ENCODE results near the gene VIP.

The VIP gene

GRCh38 chr6:152727507-152727906, 23.1 kb upstream of the VIP start:
- Histone ChIP-seq H3K9me3 (ENCODE audit: control insufficient read depth in 2 of 2, low read length in 2 of 2) (no peaks in the 10 kb centered on the region), H3K9ac (ENCODE audit: low read depth in 1 of 2, low read length in 2 of 2) (no peak overlapping the region), H3K27ac (ENCODE audit: low read depth in 2 of 2, low read length in 2 of 2) (no peak overlapping the region), H3K4me3 (ENCODE audit: low read length in 2 of 2) (no peak overlapping the region), H3K27me3 (ENCODE audit: control insufficient read depth in 2 of 2, insufficient read depth in 2 of 2, low read length in 2 of 2) (no peaks in the 10 kb centered on the region), H3K4me1 (ENCODE audit: control insufficient read depth in 2 of 2, insufficient read depth in 2 of 2, low read length in 2 of 2) (no peaks in the 10 kb centered on the region), H3K36me3 (ENCODE audit: control insufficient read depth in 2 of 2, insufficient read depth in 2 of 2, low read length in 2 of 2) (no peaks in the 10 kb centered on the region)

- no peaks in the 10 kb centered on the region for H3K9me3 ChIP-seq (ENCODE audit: control insufficient read depth in 2 of 2, low read length in 2 of 2)
Measured at GRCh38 chr6:152734630-152735029, 16.0 kb upstream of the VIP start.

GRCh38 chr6:152736687-152737273, 13.8 kb upstream of the VIP start:
- no peaks in the 10 kb centered on the region for H3K36me3 ChIP-seq (ENCODE audit: control insufficient read depth in 2 of 2, insufficient read depth in 2 of 2, low read length in 2 of 2)
- no peak overlapping the region for H3K9ac ChIP-seq (ENCODE audit: low read depth in 1 of 2, low read length in 2 of 2)
- H3K4me1 ChIP-seq (ENCODE audit: control insufficient read depth in 2 of 2, insufficient read depth in 2 of 2, low read length in 2 of 2) = no peaks in the 10 kb centered on the region
- no peaks in the 10 kb centered on the region for H3K9me3 ChIP-seq (ENCODE audit: control insufficient read depth in 2 of 2, low read length in 2 of 2)
- H3K27ac ChIP-seq (ENCODE audit: low read depth in 2 of 2, low read length in 2 of 2) = no peak overlapping the region
- no peaks in the 10 kb centered on the region for H3K27me3 ChIP-seq (ENCODE audit: control insufficient read depth in 2 of 2, insufficient read depth in 2 of 2, low read length in 2 of 2)
- H3K4me3 ChIP-seq (ENCODE audit: low read length in 2 of 2) = no peak overlapping the region

More at GRCh38 chr6:152734630-152735029, 16.0 kb upstream of the VIP start:
- Histone ChIP-seq H3K27me3 (ENCODE audit: control insufficient read depth in 2 of 2, insufficient read depth in 2 of 2, low read length in 2 of 2) (no peaks in the 10 kb centered on the region), H3K4me3 (ENCODE audit: low read length in 2 of 2) (no peak overlapping the region), H3K9ac (ENCODE audit: low read depth in 1 of 2, low read length in 2 of 2) (no peak overlapping the region), H3K27ac (ENCODE audit: low read depth in 2 of 2, low read length in 2 of 2) (no peak overlapping the region), H3K4me1 (ENCODE audit: control insufficient read depth in 2 of 2, insufficient read depth in 2 of 2, low read length in 2 of 2) (no peaks in the 10 kb centered on the region), H3K36me3 (ENCODE audit: control insufficient read depth in 2 of 2, insufficient read depth in 2 of 2, low read length in 2 of 2) (no peaks in the 10 kb centered on the region)

- Histone ChIP-seq H3K27me3 (ENCODE audit: control insufficient read depth in 2 of 2, insufficient read depth in 2 of 2, low read length in 2 of 2) (no peaks in the 10 kb centered on the region), H3K9ac (ENCODE audit: low read depth in 1 of 2, low read length in 2 of 2) (no peak overlapping the region), H3K4me3 (ENCODE audit: low read length in 2 of 2) (no peak overlapping the region), H3K9me3 (ENCODE audit: control insufficient read depth in 2 of 2, low read length in 2 of 2) (no peaks in the 10 kb centered on the region), H3K27ac (ENCODE audit: low read depth in 2 of 2, low read length in 2 of 2) (no peak overlapping the region), H3K36me3 (ENCODE audit: control insufficient read depth in 2 of 2, insufficient read depth in 2 of 2, low read length in 2 of 2) (no peaks in the 10 kb centered on the region), H3K4me1 (ENCODE audit: control insufficient read depth in 2 of 2, insufficient read depth in 2 of 2, low read length in 2 of 2) (no peaks in the 10 kb centered on the region)
Measured at GRCh38 chr6:152745509-152746171, 5.0 kb upstream of the VIP start.

GRCh38 chr6:152746172-152746553, 4.4 kb upstream of the VIP start:
- Histone ChIP-seq H3K36me3 (ENCODE audit: control insufficient read depth in 2 of 2, insufficient read depth in 2 of 2, low read length in 2 of 2) (no peaks in the 10 kb centered on the region), H3K9ac (ENCODE audit: low read depth in 1 of 2, low read length in 2 of 2) (no peak overlapping the region), H3K4me1 (ENCODE audit: control insufficient read depth in 2 of 2, insufficient read depth in 2 of 2, low read length in 2 of 2) (no peaks in the 10 kb centered on the region), H3K9me3 (ENCODE audit: control insufficient read depth in 2 of 2, low read length in 2 of 2) (no peaks in the 10 kb centered on the region), H3K4me3 (ENCODE audit: low read length in 2 of 2) (no peak overlapping the region), H3K27ac (ENCODE audit: low read depth in 2 of 2, low read length in 2 of 2) (no peak overlapping the region), H3K27me3 (ENCODE audit: control insufficient read depth in 2 of 2, insufficient read depth in 2 of 2, low read length in 2 of 2) (no peaks in the 10 kb centered on the region)

GRCh38 chr6:152748843-152749242, 1.8 kb upstream of the VIP start:
- Histone ChIP-seq H3K27ac (ENCODE audit: low read depth in 2 of 2, low read length in 2 of 2) (no peak overlapping the region), H3K27me3 (ENCODE audit: control insufficient read depth in 2 of 2, insufficient read depth in 2 of 2, low read length in 2 of 2) (no peaks in the 10 kb centered on the region), H3K9ac (ENCODE audit: low read depth in 1 of 2, low read length in 2 of 2) (no peak overlapping the region), H3K36me3 (ENCODE audit: control insufficient read depth in 2 of 2, insufficient read depth in 2 of 2, low read length in 2 of 2) (no peaks in the 10 kb centered on the region), H3K4me3 (ENCODE audit: low read length in 2 of 2) (no peak overlapping the region), H3K4me1 (ENCODE audit: control insufficient read depth in 2 of 2, insufficient read depth in 2 of 2, low read length in 2 of 2) (no peaks in the 10 kb centered on the region), H3K9me3 (ENCODE audit: control insufficient read depth in 2 of 2, low read length in 2 of 2) (no peaks in the 10 kb centered on the region)

- Histone ChIP-seq H3K36me3 (ENCODE audit: control insufficient read depth in 2 of 2, insufficient read depth in 2 of 2, low read length in 2 of 2) (no peaks in the 10 kb centered on the region), H3K27me3 (ENCODE audit: control insufficient read depth in 2 of 2, insufficient read depth in 2 of 2, low read length in 2 of 2) (no peaks in the 10 kb centered on the region), H3K4me3 (ENCODE audit: low read length in 2 of 2) (no peak overlapping the region), H3K9me3 (ENCODE audit: control insufficient read depth in 2 of 2, low read length in 2 of 2) (no peaks in the 10 kb centered on the region), H3K4me1 (ENCODE audit: control insufficient read depth in 2 of 2, insufficient read depth in 2 of 2, low read length in 2 of 2) (no peaks in the 10 kb centered on the region), H3K9ac (ENCODE audit: low read depth in 1 of 2, low read length in 2 of 2) (no peak overlapping the region), H3K27ac (ENCODE audit: low read depth in 2 of 2, low read length in 2 of 2) (no peak overlapping the region)
Measured at GRCh38 chr6:152749336-152749735, 1.3 kb upstream of the VIP start.

- Histone ChIP-seq H3K27me3 (ENCODE audit: control insufficient read depth in 2 of 2, insufficient read depth in 2 of 2, low read length in 2 of 2) (no peaks in the 10 kb centered on the region), H3K9me3 (ENCODE audit: control insufficient read depth in 2 of 2, low read length in 2 of 2) (no peaks in the 10 kb centered on the region), H3K36me3 (ENCODE audit: control insufficient read depth in 2 of 2, insufficient read depth in 2 of 2, low read length in 2 of 2) (no peaks in the 10 kb centered on the region), H3K4me1 (ENCODE audit: control insufficient read depth in 2 of 2, insufficient read depth in 2 of 2, low read length in 2 of 2) (no peaks in the 10 kb centered on the region), H3K4me3 (ENCODE audit: low read length in 2 of 2) (no peak overlapping the region), H3K27ac (ENCODE audit: low read depth in 2 of 2, low read length in 2 of 2) (no peak overlapping the region), H3K9ac (ENCODE audit: low read depth in 1 of 2, low read length in 2 of 2) (no peak overlapping the region)
Measured at GRCh38 chr6:152765331-152765730, 14.7 kb downstream of the VIP start.

GRCh38 chr6:152769159-152769558, 18.6 kb downstream of the VIP start:
- Histone ChIP-seq H3K9me3 (ENCODE audit: control insufficient read depth in 2 of 2, low read length in 2 of 2) (no peaks in the 10 kb centered on the region), H3K9ac (ENCODE audit: low read depth in 1 of 2, low read length in 2 of 2) (no peak overlapping the region)

GRCh38 chr6:152769993-152770392, 19.4 kb downstream of the VIP start:
- no peaks in the 10 kb centered on the region for H3K4me1 ChIP-seq (ENCODE audit: control insufficient read depth in 2 of 2, insufficient read depth in 2 of 2, low read length in 2 of 2)
- no peaks in the 10 kb centered on the region for H3K27me3 ChIP-seq (ENCODE audit: control insufficient read depth in 2 of 2, insufficient read depth in 2 of 2, low read length in 2 of 2)
- no peak overlapping the region for H3K9ac ChIP-seq (ENCODE audit: low read depth in 1 of 2, low read length in 2 of 2)
- no peak overlapping the region for H3K27ac ChIP-seq (ENCODE audit: low read depth in 2 of 2, low read length in 2 of 2)
- no peaks in the 10 kb centered on the region for H3K9me3 ChIP-seq (ENCODE audit: control insufficient read depth in 2 of 2, low read length in 2 of 2)
- H3K36me3 ChIP-seq (ENCODE audit: control insufficient read depth in 2 of 2, insufficient read depth in 2 of 2, low read length in 2 of 2) = no peaks in the 10 kb centered on the region
- no peak overlapping the region for H3K4me3 ChIP-seq (ENCODE audit: low read length in 2 of 2)

More at GRCh38 chr6:152769159-152769558, 18.6 kb downstream of the VIP start:
- no peaks in the 10 kb centered on the region for H3K36me3 ChIP-seq (ENCODE audit: control insufficient read depth in 2 of 2, insufficient read depth in 2 of 2, low read length in 2 of 2)
- no peak overlapping the region for H3K27ac ChIP-seq (ENCODE audit: low read depth in 2 of 2, low read length in 2 of 2)
- H3K27me3 ChIP-seq (ENCODE audit: control insufficient read depth in 2 of 2, insufficient read depth in 2 of 2, low read length in 2 of 2) = no peaks in the 10 kb centered on the region
- H3K4me3 ChIP-seq (ENCODE audit: low read length in 2 of 2) = no peak overlapping the region
- no peaks in the 10 kb centered on the region for H3K4me1 ChIP-seq (ENCODE audit: control insufficient read depth in 2 of 2, insufficient read depth in 2 of 2, low read length in 2 of 2)
